Measurements from ENCODE around the gene NOL4L.

The NOL4L gene

GRCh38 chr20:32559753-32560380 is 25.3 kb downstream of the NOL4L start:
- DNase-seq: no peak

GRCh38 chr20:32559205-32559752 is 25.9 kb downstream of the NOL4L start:
- DNase-seq: no peak

- no peak for DNase-seq
Measured at GRCh38 chr20:32558526-32558925, 26.6 kb downstream of the NOL4L start.

GRCh38 chr20:32557319-32557718 is 27.8 kb downstream of the NOL4L start:
- no peak for DNase-seq

GRCh38 chr20:32556312-32557184 is 28.6 kb downstream of the NOL4L start:
- no peak for DNase-seq

GRCh38 chr20:32555584-32555983 is 29.5 kb downstream of the NOL4L start:
- no peak for DNase-seq

- no peak for DNase-seq
Measured at GRCh38 chr20:32554965-32555289, 30.2 kb downstream of the NOL4L start.

GRCh38 chr20:32553618-32554017 is 31.5 kb downstream of the NOL4L start:
- DNase-seq: no peak

- DNase-seq: no peak
Measured at GRCh38 chr20:32551693-32552092, 33.4 kb downstream of the NOL4L start.

GRCh38 chr20:32549842-32550241 is 35.3 kb downstream of the NOL4L start:
- DNase-seq: no peak

- DNase-seq: no peak
Measured at GRCh38 chr20:32547753-32548034, 37.4 kb downstream of the NOL4L start.

GRCh38 chr20:32546918-32547752 is 38.0 kb downstream of the NOL4L start:
- DNase-seq: no peak

- no peak for DNase-seq
Measured at GRCh38 chr20:32544893-32545840, 40.0 kb downstream of the NOL4L start.

- no peak for DNase-seq
Measured at GRCh38 chr20:32544260-32544722, 40.8 kb downstream of the NOL4L start.

GRCh38 chr20:32543570-32544259 is 41.4 kb downstream of the NOL4L start:
- no peak for DNase-seq

GRCh38 chr20:32542259-32542615 is 42.9 kb downstream of the NOL4L start:
- no peak for DNase-seq

GRCh38 chr20:32541323-32542258 is 43.5 kb downstream of the NOL4L start:
- DNase-seq: no peak

GRCh38 chr20:32539817-32540675 is 45.1 kb downstream of the NOL4L start:
- peak; percentile 78 for DNase-seq

- no peak for DNase-seq
Measured at GRCh38 chr20:32539026-32539816, 45.9 kb downstream of the NOL4L start.

Measured in activated CD8-positive, alpha-beta memory T cell treated with anti-CD3 and anti-CD28 coated beads, Interleukin-2, amount 50 U/mL, for 48 hours (primary cell).